Non-pigmented ciliary epithelial cell (primary cell): Measurements from ENCODE around the gene OOEP.
A peak's percentile ranks its signal among the peaks of the same experiment; 100 is the strongest.
"Not testable (repeated sequence)": the region's sequence is repeated elsewhere in the genome, so short reads cannot be mapped to it uniquely, and the experiment has no call there.

ENCODE experiments used
- DNase-seq: peaks from one replicate; pipeline ENCODE4 v3.0.0-alpha.2; 2010; ENCODE audit warnings: low read depth

Gene OOEP

GRCh38 chr6:73369563-73369962 lies at the start of gene OOEP:
OOEP (minus strand) TSS chr6:73369897; CDS start chr6:73369792, 105 bp downstream.
- DNase-seq = no peak

- DNase-seq = no peak
These were observed 48.5 kb upstream of the OOEP start for GRCh38 chr6:73418081-73418741.

GRCh38 chr6:73413102-73413501 lies 43.4 kb upstream of the OOEP start:
- DNase-seq = no peak

GRCh38 chr6:73409395-73409794 lies 39.7 kb upstream of the OOEP start:
- no peak for DNase-seq

GRCh38 chr6:73400656-73401055 lies 31.0 kb upstream of the OOEP start:
- DNase-seq = no peak

GRCh38 chr6:73395875-73396274 lies 26.2 kb upstream of the OOEP start:
- DNase-seq = no peak

GRCh38 chr6:73394577-73395354 lies 25.1 kb upstream of the OOEP start, which contains the start of gene DDX43:
DDX43 (plus strand) TSS chr6:73394828; CDS start chr6:73394906, 78 bp downstream.
- DNase-seq = no peak

GRCh38 chr6:73393278-73393677 lies 23.6 kb upstream of the OOEP start:
- DNase-seq = no peak

GRCh38 chr6:73392188-73392587 lies 22.5 kb upstream of the OOEP start:
- not testable (repeated sequence) for DNase-seq

- no peak for DNase-seq
These were observed 22.0 kb upstream of the OOEP start for GRCh38 chr6:73391675-73392074.

GRCh38 chr6:73389854-73390253 lies 20.2 kb upstream of the OOEP start:
- no peak for DNase-seq

GRCh38 chr6:73388800-73389512 lies 19.3 kb upstream of the OOEP start:
- DNase-seq = peak; percentile 8

GRCh38 chr6:73388433-73388799 lies 18.7 kb upstream of the OOEP start:
- no peak for DNase-seq

- no peak for DNase-seq
These were observed 12.9 kb upstream of the OOEP start for GRCh38 chr6:73382462-73383113.

GRCh38 chr6:73381531-73381930 lies 11.8 kb upstream of the OOEP start:
- not testable (repeated sequence) for DNase-seq

- no peak for DNase-seq
These were observed 7.5 kb upstream of the OOEP start for GRCh38 chr6:73377225-73377624.

- no peak for DNase-seq
These were observed 5.5 kb upstream of the OOEP start for GRCh38 chr6:73375216-73375615.

GRCh38 chr6:73372516-73372915 lies 2.8 kb upstream of the OOEP start:
- no peak for DNase-seq

- no peak for DNase-seq
These were observed 2.3 kb upstream of the OOEP start for GRCh38 chr6:73371984-73372383.

GRCh38 chr6:73369157-73369556 lies 540 bp downstream of the OOEP start:
- DNase-seq = no peak

GRCh38 chr6:73368675-73369074 lies 1.0 kb downstream of the OOEP start:
- no peak for DNase-seq

- no peak for DNase-seq
These were observed 1.8 kb downstream of the OOEP start for GRCh38 chr6:73367761-73368355.
